Activated B cell treated with CpG ODN at 0.5 μM for 24 hours (primary cell): ENCODE results near the gene DOC2A. TPM values are rescaled to one million over a fixed set of nuclear protein-coding genes. Genes with fewer than 3 reads are reported as not detected.
A peak's percentile ranks its signal among the peaks of the same experiment; 100 is the strongest.

ENCODE experiments used
- ATAC-seq: fragments of 200-7000 bp; cut with Tn5 transposase; one replicate; pipeline ENCODE4 v1.10.0; 2021; ENCODE audit warnings: low read depth, mild to moderate bottlenecking, moderate library complexity
- CTCF ChIA-PET: fragments of 350-600 bp; sonication (Branson Sonifier 250); formaldehyde crosslinking; loops from one replicate; lab custom pipeline; 2021; ENCODE audit warnings: antibody characterized with exemption; lab: Charles Lee
- POLR2A ChIA-PET: fragments of 350-600 bp; sonication (Branson Sonifier 250); formaldehyde crosslinking; loops from one replicate; lab custom pipeline; 2021; ENCODE audit warnings: antibody characterized with exemption; lab: Charles Lee
- DNase-seq: peaks from one replicate; pipeline ENCODE4 v3.0.0; 2022
- H3K27ac Mint-ChIP-seq: one replicate; pipeline ENCODE4 v1.8.0; 2020; ENCODE audit warnings: mixed read lengths
- H3K27me3 Mint-ChIP-seq: one replicate; pipeline ENCODE4 v1.8.0; 2021; ENCODE audit warnings: mixed read lengths
- H3K36me3 Mint-ChIP-seq: one replicate; pipeline ENCODE4 v1.8.0; 2021; ENCODE audit warnings: low read depth, mixed read lengths
- H3K4me1 Mint-ChIP-seq: one replicate; pipeline ENCODE4 v1.8.0; 2021; ENCODE audit warnings: mixed read lengths
- H3K4me3 Mint-ChIP-seq: one replicate; pipeline ENCODE4 v1.8.0; 2020; ENCODE audit warnings: mild to moderate bottlenecking, mixed read lengths
- H3K9me3 Mint-ChIP-seq: one replicate; pipeline ENCODE4 v1.8.0; 2020; ENCODE audit warnings: mixed read lengths
- intact Hi-C: fragments of 100-400 bp; cut with micrococcal nuclease; formaldehyde crosslinking; loops from one replicate; pipeline ENCODE4 v1.15.1; 2024
- total RNA-seq: library from RNA; stranded (reverse); gene quantifications from 2 replicates; pipeline ENCODE4 v1.2.3, GENCODE V29; 2022
- TF ChIP-seq, protein P1 (sequence below): fragments of 200-600 bp; IDR thresholded peaks from one replicate; pipeline ENCODE4 v1.8.0; 2022; ENCODE audit warnings: antibody characterized with exemption, mild to moderate bottlenecking

The DOC2A gene
- total RNA-seq, 1 donor from 2014 or later: not detected

DNA sequence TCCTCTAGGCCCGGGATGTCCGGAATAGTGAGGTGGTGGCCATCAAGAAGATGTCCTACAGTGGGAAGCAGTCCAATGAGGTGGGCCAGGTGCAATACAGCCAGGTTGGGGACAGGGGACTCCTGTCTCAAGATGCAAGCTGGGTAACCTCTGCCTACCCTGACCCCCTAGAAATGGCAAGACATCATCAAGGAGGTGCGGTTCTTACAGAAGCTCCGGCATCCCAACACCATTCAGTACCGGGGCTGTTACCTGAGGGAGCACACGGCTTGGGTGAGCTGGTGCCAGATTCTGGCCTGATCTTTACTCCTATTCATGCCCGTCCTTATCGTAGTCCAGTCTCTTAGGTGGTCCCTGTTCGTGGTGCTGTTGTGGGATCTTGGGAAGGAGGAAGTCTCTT lies 32.7 kb downstream of the DOC2A start:
- Mint-ChIP-seq H3K9me3 (no peaks in the 10 kb centered on the region), H3K27me3 (no peaks in the 10 kb centered on the region), H3K36me3 (peaks cover 55% of the 10 kb centered on the region), H3K27ac (no peak overlapping the region), H3K4me3 (no peak overlapping the region), H3K4me1 (peaks cover 34% of the 10 kb centered on the region)
- ATAC-seq: no peak
- POLR2A ChIA-PET: interaction anchor here (0.5 to 0.6 kb wide), 2 partner anchors 35 to 1284 kb away, joined by 3 to 13 read pairs; no protein-coding TSS in a partner anchor
- no peak for DNase-seq
- CTCF ChIA-PET: no interaction called here
- TF ChIP-seq, protein P1, sequence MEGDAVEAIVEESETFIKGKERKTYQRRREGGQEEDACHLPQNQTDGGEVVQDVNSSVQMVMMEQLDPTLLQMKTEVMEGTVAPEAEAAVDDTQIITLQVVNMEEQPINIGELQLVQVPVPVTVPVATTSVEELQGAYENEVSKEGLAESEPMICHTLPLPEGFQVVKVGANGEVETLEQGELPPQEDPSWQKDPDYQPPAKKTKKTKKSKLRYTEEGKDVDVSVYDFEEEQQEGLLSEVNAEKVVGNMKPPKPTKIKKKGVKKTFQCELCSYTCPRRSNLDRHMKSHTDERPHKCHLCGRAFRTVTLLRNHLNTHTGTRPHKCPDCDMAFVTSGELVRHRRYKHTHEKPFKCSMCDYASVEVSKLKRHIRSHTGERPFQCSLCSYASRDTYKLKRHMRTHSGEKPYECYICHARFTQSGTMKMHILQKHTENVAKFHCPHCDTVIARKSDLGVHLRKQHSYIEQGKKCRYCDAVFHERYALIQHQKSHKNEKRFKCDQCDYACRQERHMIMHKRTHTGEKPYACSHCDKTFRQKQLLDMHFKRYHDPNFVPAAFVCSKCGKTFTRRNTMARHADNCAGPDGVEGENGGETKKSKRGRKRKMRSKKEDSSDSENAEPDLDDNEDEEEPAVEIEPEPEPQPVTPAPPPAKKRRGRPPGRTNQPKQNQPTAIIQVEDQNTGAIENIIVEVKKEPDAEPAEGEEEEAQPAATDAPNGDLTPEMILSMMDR: no peak
- intact Hi-C loops: no loop called here

DNA sequence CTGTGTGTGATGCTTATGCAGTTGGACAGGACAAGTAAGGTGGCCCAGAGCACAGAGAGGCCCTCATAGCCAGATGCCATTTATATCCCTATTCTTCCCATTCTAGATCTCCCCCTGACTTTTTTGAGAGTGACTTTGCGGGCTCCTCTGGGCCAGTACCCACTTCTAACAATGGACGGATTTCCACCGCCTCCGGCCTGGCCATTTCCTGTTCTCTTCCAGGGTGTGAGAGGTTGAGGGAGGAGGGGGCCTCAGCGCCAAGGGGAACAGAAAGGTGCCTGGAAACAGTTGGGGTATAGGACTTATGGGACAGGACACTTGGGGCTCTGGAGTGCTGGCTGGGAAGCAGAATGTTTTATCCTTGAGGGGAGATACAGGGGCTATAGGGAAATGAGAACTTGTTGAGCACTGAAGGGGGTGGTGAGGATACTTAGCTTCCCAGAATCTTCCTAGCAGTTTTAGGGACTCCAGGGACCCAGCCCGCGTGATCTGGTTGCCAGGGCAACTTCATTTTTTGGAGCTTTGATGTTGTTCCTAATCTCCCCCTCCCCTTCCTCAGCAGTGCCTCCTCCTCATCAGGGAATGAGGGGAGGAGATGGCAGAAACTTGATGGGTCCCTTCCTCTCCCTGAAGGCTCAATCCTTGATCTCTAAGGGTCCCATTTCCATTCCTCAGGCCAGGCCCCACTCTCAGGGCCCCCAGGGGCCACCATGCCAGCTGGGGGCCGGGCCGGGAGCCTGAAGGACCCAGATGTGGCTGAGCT lies 33.6 kb downstream of the DOC2A start:
- H3K27ac Mint-ChIP-seq: no peak overlapping the region
- ATAC-seq (no peak), DNase-seq (no peak)
- POLR2A ChIA-PET: interaction anchor here (0.5 kb wide), 1 partner anchor 36 kb away, joined by 3 read pairs; no protein-coding TSS in a partner anchor
- peaks cover 47% of the 10 kb centered on the region for H3K36me3 Mint-ChIP-seq
- CTCF ChIA-PET: no interaction called here
- H3K9me3 Mint-ChIP-seq: no peaks in the 10 kb centered on the region
- intact Hi-C loops: no loop called here
- no peak overlapping the region for H3K4me3 Mint-ChIP-seq
- TF ChIP-seq, protein P1: no peak
- H3K4me1 Mint-ChIP-seq: peaks cover 39% of the 10 kb centered on the region
- H3K27me3 Mint-ChIP-seq: no peaks in the 10 kb centered on the region

DNA sequence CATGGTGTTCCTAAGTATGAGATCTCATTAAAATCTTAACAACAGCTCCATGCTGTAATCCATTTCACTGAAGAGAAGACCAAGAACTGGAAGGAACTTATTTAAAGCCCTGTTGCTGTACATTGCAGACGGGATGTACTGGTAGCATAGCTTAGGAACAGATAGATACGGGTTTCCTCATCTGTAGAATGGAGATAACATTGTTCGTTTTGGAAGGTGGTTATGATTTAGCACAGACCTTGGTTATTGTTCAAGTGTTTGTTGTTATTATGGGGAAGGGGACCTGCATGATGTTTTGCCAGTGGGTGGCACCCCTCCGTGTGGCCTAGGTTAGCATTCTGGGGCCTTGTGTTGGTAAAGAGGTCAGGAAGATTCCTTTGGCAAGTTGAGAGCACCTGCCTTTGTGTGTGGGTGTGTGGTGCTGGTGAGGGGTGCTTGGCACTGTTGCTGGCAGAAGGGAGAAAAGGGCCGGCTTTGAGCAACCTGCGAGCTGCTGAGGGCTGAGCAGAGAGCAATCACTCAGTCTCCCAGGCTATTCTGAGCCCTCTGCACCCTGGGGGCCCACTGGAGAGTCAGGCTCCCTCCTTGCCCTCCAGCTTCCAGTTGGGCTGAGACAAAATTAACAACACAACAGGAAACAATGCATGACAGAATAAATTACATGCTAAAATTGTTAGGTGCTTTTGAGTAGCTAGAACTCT lies 34.9 kb downstream of the DOC2A start:
- H3K4me1 Mint-ChIP-seq: peaks cover 39% of the 10 kb centered on the region
- H3K9me3 Mint-ChIP-seq: no peaks in the 10 kb centered on the region
- no peak for ATAC-seq
- POLR2A ChIA-PET: interaction anchor here (1.1 to 1.5 kb wide), 3 partner anchors 10 to 116 kb away, joined by 3 to 4 read pairs (median 3); partner anchors contain the start of gene TBX6
- H3K4me3 Mint-ChIP-seq: peak overlapping the region; percentile 96
- CTCF ChIA-PET: interaction anchor here (1.6 kb wide), 1 partner anchor 30 kb away, joined by 4 read pairs; no protein-coding TSS in a partner anchor
- DNase-seq: no peak
- TF ChIP-seq, protein P1: no peak
- H3K27me3 Mint-ChIP-seq: no peaks in the 10 kb centered on the region
- H3K36me3 Mint-ChIP-seq: peaks cover 38% of the 10 kb centered on the region
- intact Hi-C loops: no loop called here
- H3K27ac Mint-ChIP-seq: peak overlapping the region; percentile 31

DNA sequence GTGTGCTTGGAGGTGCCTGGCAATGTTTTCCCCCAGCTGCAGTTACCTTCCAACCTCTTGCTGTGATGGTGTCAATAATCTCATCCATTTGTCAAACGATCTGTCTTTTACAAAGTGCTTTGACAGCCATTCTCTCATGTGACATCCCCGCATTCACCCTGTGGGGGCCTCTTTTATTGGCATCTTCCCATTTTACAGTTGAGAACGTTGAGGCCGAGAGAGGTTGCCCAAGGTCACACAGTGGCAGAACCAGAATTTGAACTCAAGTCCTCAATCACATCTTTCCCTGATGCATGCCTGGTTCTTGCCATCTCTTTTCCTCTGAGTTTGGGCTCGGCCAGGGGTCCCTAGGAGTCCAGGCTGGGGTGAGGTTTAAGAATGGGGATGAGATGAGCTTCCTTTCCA lies 35.7 kb downstream of the DOC2A start:
- ATAC-seq: no peak
- Mint-ChIP-seq H3K4me1 (peaks cover 39% of the 10 kb centered on the region), H3K4me3 (peak overlapping the region; percentile 96), H3K9me3 (no peaks in the 10 kb centered on the region), H3K27ac (peak overlapping the region; percentile 2), H3K36me3 (peaks cover 31% of the 10 kb centered on the region), H3K27me3 (no peaks in the 10 kb centered on the region)
- ChIA-PET POLR2A (interaction anchor here (0.6 to 3.5 kb wide), 8 partner anchors 12 to 169 kb away, joined by 3 to 67 read pairs (median 6); partner anchors contain the start of genes KCTD13, MAZ, PAGR1 and TBX6), CTCF (interaction anchor here (1.6 kb wide), 1 partner anchor 31 kb away, joined by 4 read pairs; no protein-coding TSS in a partner anchor)
- DNase-seq: no peak
- TF ChIP-seq, protein P1: no peak
- intact Hi-C loops: no loop called here
